ENCODE data around the gene PAXIP1.

PAXIP1 gene

GRCh38 chr7:155011086-155011485 is 8.2 kb upstream of the PAXIP1 start:
- Histone ChIP-seq H3K36me3 (ENCODE audit: insufficient read depth, low read length) (no peaks in the 10 kb centered on the region), H3K27ac (ENCODE audit: low read depth, low read length) (no peak overlapping the region), H3K27me3 (ENCODE audit: insufficient read depth, low read length) (peaks cover 24% of the 10 kb centered on the region), H3K4me3 (ENCODE audit: low read depth, low read length) (no peak overlapping the region), H3K79me2 (ENCODE audit: control insufficient read depth, insufficient read depth, low read length, unreplicated experiment) (no peaks in the 10 kb centered on the region), H3K4me1 (ENCODE audit: control insufficient read depth, insufficient read depth, low read length, unreplicated experiment) (no peaks in the 10 kb centered on the region), H2AFZ (ENCODE audit: low read length, unreplicated experiment) (no peak overlapping the region)

GRCh38 chr7:155009570-155010157 is 6.7 kb upstream of the PAXIP1 start:
- H3K27me3 ChIP-seq (ENCODE audit: insufficient read depth, low read length) = peaks cover 24% of the 10 kb centered on the region
- H3K79me2 ChIP-seq (ENCODE audit: control insufficient read depth, insufficient read depth, low read length, unreplicated experiment) = peaks cover 2% of the 10 kb centered on the region
- no peak overlapping the region for H3K4me3 ChIP-seq (ENCODE audit: low read depth, low read length)
- no peak overlapping the region for H2AFZ ChIP-seq (ENCODE audit: low read length, unreplicated experiment)
- no peak overlapping the region for H3K27ac ChIP-seq (ENCODE audit: low read depth, low read length)
- H3K4me1 ChIP-seq (ENCODE audit: control insufficient read depth, insufficient read depth, low read length, unreplicated experiment) = peaks cover 2% of the 10 kb centered on the region
- H3K36me3 ChIP-seq (ENCODE audit: insufficient read depth, low read length) = no peaks in the 10 kb centered on the region

DNA sequence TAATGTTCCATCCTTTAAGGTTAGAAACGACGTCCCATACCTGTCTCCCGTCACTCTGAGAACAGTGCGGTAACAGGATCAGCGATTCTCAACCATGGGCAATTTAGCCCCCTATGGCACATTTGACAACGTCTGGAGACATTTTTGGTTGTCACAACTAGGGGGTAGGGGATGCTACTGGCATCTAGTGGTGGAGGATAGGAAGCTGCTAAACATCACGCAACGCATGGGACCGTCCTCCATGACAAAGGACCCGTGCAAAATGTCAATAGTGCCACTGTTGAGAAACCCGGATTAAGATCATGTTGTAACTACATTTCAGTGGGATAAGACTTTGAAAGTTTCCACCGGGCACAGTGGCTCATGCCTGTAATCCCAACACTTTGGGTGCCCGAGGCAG is 5.0 kb upstream of the PAXIP1 start:
- no peaks in the 10 kb centered on the region for H3K36me3 ChIP-seq (ENCODE audit: insufficient read depth, low read length)
- no peak overlapping the region for H3K27ac ChIP-seq (ENCODE audit: low read depth, low read length)
- peaks cover 13% of the 10 kb centered on the region; the same call in 1 of the 2 replicates for H3K27me3 ChIP-seq (ENCODE audit: insufficient read depth, low read length)
- H3K4me3 ChIP-seq (ENCODE audit: low read depth, low read length) = no peak overlapping the region
- no peak overlapping the region for H2AFZ ChIP-seq (ENCODE audit: low read length, unreplicated experiment)
- peaks cover 5% of the 10 kb centered on the region for H3K4me1 ChIP-seq (ENCODE audit: control insufficient read depth, insufficient read depth, low read length, unreplicated experiment)
- peaks cover 12% of the 10 kb centered on the region for H3K79me2 ChIP-seq (ENCODE audit: control insufficient read depth, insufficient read depth, low read length, unreplicated experiment)

DNA sequence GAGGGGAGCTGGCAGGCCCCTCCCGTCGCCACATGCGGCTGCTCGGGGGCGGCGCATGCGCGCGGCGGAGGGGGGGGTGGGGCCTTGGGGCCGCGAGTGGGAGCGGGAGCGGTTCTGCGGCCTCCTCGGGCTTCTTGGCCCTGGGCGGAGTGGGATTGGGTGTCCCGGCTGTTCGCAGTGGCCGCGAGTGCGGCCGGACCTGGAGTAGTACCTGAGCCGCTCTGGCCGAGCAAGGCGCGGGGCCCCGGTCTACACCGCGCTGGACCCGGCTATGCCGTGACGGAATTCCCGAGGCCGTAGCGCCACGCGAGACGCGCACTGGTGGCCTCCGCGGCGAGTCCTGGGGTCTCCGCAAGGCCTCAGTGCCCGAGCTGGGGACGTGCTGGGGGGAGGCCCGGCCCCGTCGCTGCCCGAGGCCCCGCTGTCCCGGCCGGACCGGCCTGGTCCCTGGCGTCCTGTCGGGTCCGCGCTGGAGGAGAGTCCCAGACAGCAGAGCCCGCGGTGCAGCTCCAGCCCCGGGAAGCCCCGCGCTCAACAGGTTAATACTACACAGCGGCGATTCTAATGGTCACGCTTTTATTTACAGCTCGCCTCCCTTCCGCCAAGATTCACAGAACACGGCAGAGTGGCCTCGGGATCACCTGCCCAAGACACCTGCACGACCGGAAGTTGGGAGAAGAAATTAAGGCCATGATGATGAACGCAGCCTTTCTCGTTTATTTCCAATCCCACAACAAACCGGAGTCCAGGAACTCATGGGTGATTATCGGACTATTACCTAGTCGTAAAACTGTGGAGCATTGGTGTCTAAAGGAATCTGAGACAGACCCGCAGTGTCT is 671 bp upstream of the PAXIP1 start:
- Histone ChIP-seq H2AFZ (ENCODE audit: low read length, unreplicated experiment) (peak overlapping the region; percentile 100), H3K36me3 (ENCODE audit: insufficient read depth, low read length) (no peaks in the 10 kb centered on the region), H3K79me2 (ENCODE audit: control insufficient read depth, insufficient read depth, low read length, unreplicated experiment) (peaks cover 47% of the 10 kb centered on the region), H3K4me1 (ENCODE audit: control insufficient read depth, insufficient read depth, low read length, unreplicated experiment) (peaks cover 8% of the 10 kb centered on the region), H3K27ac (ENCODE audit: low read depth, low read length) (peak overlapping the region; percentile 77), H3K4me3 (ENCODE audit: low read depth, low read length) (peak overlapping the region; percentile 99), H3K27me3 (ENCODE audit: insufficient read depth, low read length) (no peaks in the 10 kb centered on the region)

DNA sequence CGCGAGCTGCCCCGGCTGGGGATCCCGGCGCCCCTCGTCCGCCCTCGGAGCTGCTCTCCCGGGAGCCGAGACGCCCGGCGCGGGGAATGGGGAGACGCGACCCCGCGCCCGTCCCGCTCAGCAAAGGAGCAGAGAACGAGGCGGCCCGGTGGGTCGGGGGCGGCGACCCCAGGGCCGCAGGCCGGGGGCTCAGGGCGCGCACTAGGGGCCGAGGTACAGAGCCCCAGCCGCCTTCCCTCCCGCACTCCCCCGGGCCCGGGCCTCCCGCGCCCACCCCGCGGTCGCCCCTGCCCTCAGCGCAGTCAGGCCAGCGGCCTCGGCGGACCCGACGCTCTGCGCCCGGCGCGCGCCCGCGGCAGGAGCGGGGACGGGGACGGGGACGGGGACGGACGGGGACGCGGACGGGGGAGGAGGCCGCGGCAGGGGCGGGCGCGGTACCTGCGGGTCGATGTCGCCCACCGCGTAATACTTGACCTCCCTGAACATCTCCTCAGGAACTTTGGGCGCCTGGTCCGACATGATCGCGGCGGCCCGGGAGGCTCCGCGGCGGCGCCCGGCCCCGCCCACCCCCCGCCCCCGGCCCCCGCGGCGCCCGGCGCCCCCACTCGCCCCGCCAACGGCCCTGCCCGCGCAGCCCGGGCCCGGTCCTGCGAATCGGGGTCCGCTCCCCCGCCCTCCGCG is 373 bp downstream of the PAXIP1 start:
- Histone ChIP-seq H3K4me1 (ENCODE audit: control insufficient read depth, insufficient read depth, low read length, unreplicated experiment) (peaks cover 8% of the 10 kb centered on the region), H3K27ac (ENCODE audit: low read depth, low read length) (no peak overlapping the region), H3K79me2 (ENCODE audit: control insufficient read depth, insufficient read depth, low read length, unreplicated experiment) (peaks cover 47% of the 10 kb centered on the region), H2AFZ (ENCODE audit: low read length, unreplicated experiment) (peak overlapping the region; percentile 100), H3K4me3 (ENCODE audit: low read depth, low read length) (peak overlapping the region; percentile 90), H3K36me3 (ENCODE audit: insufficient read depth, low read length) (peaks cover 5% of the 10 kb centered on the region; the same call in 1 of the 2 replicates), H3K27me3 (ENCODE audit: insufficient read depth, low read length) (no peaks in the 10 kb centered on the region)

DNA sequence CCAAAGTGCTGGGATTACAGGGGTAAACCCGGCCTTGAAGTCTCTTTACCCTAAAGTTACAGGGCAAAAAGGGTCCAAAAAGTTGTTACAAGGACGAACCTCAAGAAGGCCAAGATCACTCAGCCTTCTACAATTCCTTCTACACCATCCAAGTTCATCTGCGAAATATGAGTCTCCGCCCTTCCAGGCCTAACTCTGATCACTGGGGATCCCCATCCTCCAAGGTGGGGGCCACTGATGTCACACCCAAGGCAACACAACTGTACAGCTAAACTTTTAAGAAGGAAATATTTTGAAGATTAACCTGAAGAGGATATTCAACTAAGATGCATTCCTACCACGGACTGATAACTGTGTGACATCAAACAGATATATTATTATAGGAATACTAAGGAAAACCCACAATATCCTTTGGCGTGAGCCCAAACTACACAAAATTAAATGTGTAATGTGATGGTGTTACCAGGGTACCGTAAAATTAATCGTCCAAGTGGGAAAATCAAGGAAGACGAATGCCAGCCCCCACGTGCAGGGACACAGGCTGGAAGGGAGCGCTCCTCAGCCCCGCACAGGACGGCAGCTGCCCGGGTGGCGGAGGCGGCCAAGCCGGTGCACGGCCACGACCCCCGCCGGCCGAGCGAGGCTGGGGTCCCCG is 1.0 kb downstream of the PAXIP1 start:
- Histone ChIP-seq H3K27ac (ENCODE audit: low read depth, low read length) (no peak overlapping the region), H3K27me3 (ENCODE audit: insufficient read depth, low read length) (no peaks in the 10 kb centered on the region), H3K79me2 (ENCODE audit: control insufficient read depth, insufficient read depth, low read length, unreplicated experiment) (peaks cover 47% of the 10 kb centered on the region), H3K4me3 (ENCODE audit: low read depth, low read length) (peak overlapping the region; percentile 90), H3K4me1 (ENCODE audit: control insufficient read depth, insufficient read depth, low read length, unreplicated experiment) (peaks cover 8% of the 10 kb centered on the region), H2AFZ (ENCODE audit: low read length, unreplicated experiment) (peak overlapping the region; percentile 51), H3K36me3 (ENCODE audit: insufficient read depth, low read length) (peaks cover 5% of the 10 kb centered on the region)

- peaks cover 50% of the 10 kb centered on the region for H3K79me2 ChIP-seq (ENCODE audit: control insufficient read depth, insufficient read depth, low read length, unreplicated experiment)
- H3K27ac ChIP-seq (ENCODE audit: low read depth, low read length) = no peak overlapping the region
- H3K36me3 ChIP-seq (ENCODE audit: insufficient read depth, low read length) = peaks cover 10% of the 10 kb centered on the region
- no peak overlapping the region for H2AFZ ChIP-seq (ENCODE audit: low read length, unreplicated experiment)
- H3K4me3 ChIP-seq (ENCODE audit: low read depth, low read length) = no peak overlapping the region
- H3K4me1 ChIP-seq (ENCODE audit: control insufficient read depth, insufficient read depth, low read length, unreplicated experiment) = peaks cover 8% of the 10 kb centered on the region
- no peaks in the 10 kb centered on the region for H3K27me3 ChIP-seq (ENCODE audit: insufficient read depth, low read length)
Observed at GRCh38 chr7:155000795-155001194, 2.1 kb downstream of the PAXIP1 start.

- H3K27me3 ChIP-seq (ENCODE audit: insufficient read depth, low read length) = no peaks in the 10 kb centered on the region
- peaks cover 3% of the 10 kb centered on the region for H3K4me1 ChIP-seq (ENCODE audit: control insufficient read depth, insufficient read depth, low read length, unreplicated experiment)
- no peak overlapping the region for H3K4me3 ChIP-seq (ENCODE audit: low read depth, low read length)
- H2AFZ ChIP-seq (ENCODE audit: low read length, unreplicated experiment) = no peak overlapping the region
- H3K36me3 ChIP-seq (ENCODE audit: insufficient read depth, low read length) = peaks cover 12% of the 10 kb centered on the region
- no peak overlapping the region for H3K27ac ChIP-seq (ENCODE audit: low read depth, low read length)
- H3K79me2 ChIP-seq (ENCODE audit: control insufficient read depth, insufficient read depth, low read length, unreplicated experiment) = peaks cover 39% of the 10 kb centered on the region
Observed at GRCh38 chr7:154998481-154998880, 4.4 kb downstream of the PAXIP1 start.

GRCh38 chr7:154997840-154998370 is 5.0 kb downstream of the PAXIP1 start:
- Histone ChIP-seq H3K36me3 (ENCODE audit: insufficient read depth, low read length) (peaks cover 18% of the 10 kb centered on the region), H3K27me3 (ENCODE audit: insufficient read depth, low read length) (no peaks in the 10 kb centered on the region), H2AFZ (ENCODE audit: low read length, unreplicated experiment) (no peak overlapping the region), H3K4me3 (ENCODE audit: low read depth, low read length) (no peak overlapping the region), H3K4me1 (ENCODE audit: control insufficient read depth, insufficient read depth, low read length, unreplicated experiment) (peaks cover 3% of the 10 kb centered on the region), H3K79me2 (ENCODE audit: control insufficient read depth, insufficient read depth, low read length, unreplicated experiment) (peaks cover 39% of the 10 kb centered on the region), H3K27ac (ENCODE audit: low read depth, low read length) (no peak overlapping the region)

- Histone ChIP-seq H3K79me2 (ENCODE audit: control insufficient read depth, insufficient read depth, low read length, unreplicated experiment) (peaks cover 32% of the 10 kb centered on the region), H3K27ac (ENCODE audit: low read depth, low read length) (no peak overlapping the region), H3K36me3 (ENCODE audit: insufficient read depth, low read length) (peaks cover 18% of the 10 kb centered on the region), H3K27me3 (ENCODE audit: insufficient read depth, low read length) (no peaks in the 10 kb centered on the region), H3K4me1 (ENCODE audit: control insufficient read depth, insufficient read depth, low read length, unreplicated experiment) (peaks cover 2% of the 10 kb centered on the region), H2AFZ (ENCODE audit: low read length, unreplicated experiment) (no peak overlapping the region), H3K4me3 (ENCODE audit: low read depth, low read length) (no peak overlapping the region)
Observed at GRCh38 chr7:154996756-154997155, 6.2 kb downstream of the PAXIP1 start.

Data from ACC112 (cell line).